Measurements from ENCODE around the gene PLSCR5. TPM values are rescaled to one million over a fixed set of nuclear protein-coding genes. Genes with fewer than 3 reads are reported as not detected.

PLSCR5 gene
- total RNA-seq, 1 experiment from 2014 or later, result not detected

- no peaks in the 10 kb centered on the region for H3K4me1 ChIP-seq
- no peak overlapping the region for H3K4me3 ChIP-seq
- no peak for DNase-seq
- no peak overlapping the region for H3K27ac ChIP-seq
- H3K27me3 ChIP-seq, result no peaks in the 10 kb centered on the region
- no peaks in the 10 kb centered on the region for H3K9me3 ChIP-seq (replicated peaks)
- H3K36me3 ChIP-seq, result no peaks in the 10 kb centered on the region
These were observed 6.9 kb upstream of the PLSCR5 start for GRCh38 chr3:146612015-146612414.

- DNase-seq, result no peak
- H3K9me3 ChIP-seq (replicated peaks), result no peaks in the 10 kb centered on the region
- no peak overlapping the region for H3K4me3 ChIP-seq
- no peak overlapping the region for H3K27ac ChIP-seq
- no peaks in the 10 kb centered on the region for H3K4me1 ChIP-seq
- no peaks in the 10 kb centered on the region for H3K36me3 ChIP-seq
- H3K27me3 ChIP-seq, result no peaks in the 10 kb centered on the region
These were observed 6.0 kb upstream of the PLSCR5 start for GRCh38 chr3:146611096-146611495.

- H3K27ac ChIP-seq, result no peak overlapping the region
- DNase-seq, result no peak
These were observed 6.6 kb downstream of the PLSCR5 start for GRCh38 chr3:146598535-146598934.

GRCh38 chr3:146594843-146595482 is 10.2 kb downstream of the PLSCR5 start:
- H3K27ac ChIP-seq, result no peak overlapping the region
- H3K4me3 ChIP-seq, result no peak overlapping the region
- H3K9me3 ChIP-seq (replicated peaks), result no peaks in the 10 kb centered on the region
- no peak for DNase-seq
- H3K36me3 ChIP-seq, result no peaks in the 10 kb centered on the region
- no peaks in the 10 kb centered on the region for H3K27me3 ChIP-seq
- H3K4me1 ChIP-seq, result peaks cover 4% of the 10 kb centered on the region

More at GRCh38 chr3:146598535-146598934, 6.6 kb downstream of the PLSCR5 start:
- no peaks in the 10 kb centered on the region for H3K9me3 ChIP-seq (replicated peaks)
- H3K4me1 ChIP-seq, result no peaks in the 10 kb centered on the region; the same call in 1 of the 2 replicates
- H3K36me3 ChIP-seq, result no peaks in the 10 kb centered on the region
- H3K27me3 ChIP-seq, result no peaks in the 10 kb centered on the region
- H3K4me3 ChIP-seq, result no peak overlapping the region

DNA sequence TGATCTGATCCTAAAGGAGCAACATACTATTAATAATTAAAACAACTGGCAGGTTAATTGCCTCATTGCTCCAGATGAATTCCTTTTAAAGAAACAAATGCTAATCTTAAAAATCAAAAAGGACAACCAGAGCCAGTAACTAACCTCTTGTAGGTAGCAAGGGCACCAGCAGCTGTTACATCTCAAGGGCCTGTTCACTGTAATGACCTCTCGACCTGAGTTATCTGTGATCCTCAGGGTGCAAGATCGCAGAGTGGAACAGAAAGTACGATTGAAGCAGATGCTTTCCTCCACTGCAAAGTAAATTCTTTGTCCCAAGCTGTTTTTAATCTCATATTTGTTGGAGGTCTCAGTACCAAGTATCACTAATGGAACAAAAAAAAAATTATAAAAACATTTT is 11.4 kb downstream of the PLSCR5 start:
- Histone ChIP-seq H3K9me3 (replicated peaks) (no peaks in the 10 kb centered on the region), H3K4me3 (no peak overlapping the region), H3K4me1 (peaks cover 4% of the 10 kb centered on the region), H3K27me3 (no peaks in the 10 kb centered on the region), H3K27ac (no peak overlapping the region), H3K36me3 (no peaks in the 10 kb centered on the region)
- DNase-seq, result peak in 1 of 2 experiments; percentile 17

GRCh38 chr3:146590521-146590920 is 14.6 kb downstream of the PLSCR5 start:
- Histone ChIP-seq H3K27ac (no peak overlapping the region), H3K4me1 (peaks cover 4% of the 10 kb centered on the region), H3K4me3 (no peak overlapping the region), H3K9me3 (replicated peaks) (no peaks in the 10 kb centered on the region), H3K36me3 (no peaks in the 10 kb centered on the region), H3K27me3 (no peaks in the 10 kb centered on the region)
- peak in 1 of 2 experiments; percentile 44 for DNase-seq

- DNase-seq, result peak; percentile 45 to 77
These were observed 15.1 kb downstream of the PLSCR5 start for GRCh38 chr3:146589899-146590508.

DNA sequence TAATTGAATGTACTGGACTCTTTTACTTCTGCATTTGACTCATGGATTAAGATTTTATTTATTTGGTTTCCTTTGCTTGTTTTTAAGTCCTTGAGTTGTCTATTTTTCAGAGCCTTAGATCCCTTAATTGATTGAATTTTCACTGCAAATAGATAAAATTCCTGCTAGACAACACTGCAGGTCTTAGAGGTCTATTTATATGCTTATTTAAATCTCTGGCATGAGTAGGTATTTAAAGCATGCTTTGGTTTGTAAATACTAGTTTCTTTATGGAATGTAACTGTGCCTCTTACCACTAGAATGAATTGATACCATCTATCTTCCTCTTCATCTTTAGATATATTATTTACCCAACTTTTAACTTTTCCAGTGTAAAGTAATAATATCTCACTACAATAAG is 20.0 kb downstream of the PLSCR5 start:
- H3K27me3 ChIP-seq, result no peaks in the 10 kb centered on the region
- DNase-seq, result no peak

More at GRCh38 chr3:146589899-146590508, 15.1 kb downstream of the PLSCR5 start:
- no peaks in the 10 kb centered on the region for H3K36me3 ChIP-seq
- no peak overlapping the region for H3K27ac ChIP-seq
- H3K9me3 ChIP-seq (replicated peaks), result no peaks in the 10 kb centered on the region
- H3K27me3 ChIP-seq, result no peaks in the 10 kb centered on the region
- peaks cover 4% of the 10 kb centered on the region for H3K4me1 ChIP-seq
- H3K4me3 ChIP-seq, result no peak overlapping the region

GRCh38 chr3:146581951-146582467 is 23.1 kb downstream of the PLSCR5 start:
- H3K27me3 ChIP-seq, result no peaks in the 10 kb centered on the region
- no peak overlapping the region for H3K27ac ChIP-seq
- H3K36me3 ChIP-seq, result no peaks in the 10 kb centered on the region
- 0 out of 2 replicates have a peak, but pooled peaks cover 2% of the 10 kb centered on the region for H3K4me1 ChIP-seq
- no peak overlapping the region for H3K4me3 ChIP-seq
- no peak for DNase-seq
- no peaks in the 10 kb centered on the region for H3K9me3 ChIP-seq (replicated peaks)

More for the DNA sequence above, 20.0 kb downstream of the PLSCR5 start:
- Histone ChIP-seq H3K4me3 (no peak overlapping the region), H3K4me1 (peaks cover 2% of the 10 kb centered on the region; the same call in 1 of the 2 replicates), H3K27ac (no peak overlapping the region), H3K36me3 (no peaks in the 10 kb centered on the region), H3K9me3 (replicated peaks) (no peaks in the 10 kb centered on the region)

DNA sequence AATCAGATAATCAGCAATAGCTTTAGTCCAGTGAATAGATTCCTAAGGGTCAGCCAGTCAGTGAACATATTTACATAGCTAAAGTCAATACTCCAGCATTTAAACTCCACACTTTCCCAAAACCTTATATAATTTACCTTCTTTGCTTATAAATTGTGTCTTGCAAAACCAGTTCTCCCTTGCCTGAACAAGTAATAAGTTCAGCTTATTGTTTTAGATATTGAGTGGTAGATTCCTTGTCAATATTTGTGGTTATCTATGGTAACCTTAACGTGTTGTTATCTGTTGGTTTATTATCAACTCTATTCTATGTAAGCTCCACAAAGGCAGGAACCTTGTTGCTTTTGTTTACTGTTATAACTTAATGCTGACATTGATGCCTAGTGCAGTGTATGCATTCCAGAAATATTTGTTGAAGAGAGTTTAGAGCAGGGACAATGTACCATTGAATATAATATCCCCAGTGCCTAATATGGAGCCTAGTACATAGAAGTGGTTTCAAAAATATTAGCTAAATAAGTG is 24.0 kb downstream of the PLSCR5 start:
- DNase-seq, result no peak

GRCh38 chr3:146577662-146578061 is 27.5 kb downstream of the PLSCR5 start:
- peak; percentile 21 to 57 for DNase-seq
- Histone ChIP-seq H3K27ac (no peak overlapping the region), H3K4me1 (0 out of 2 replicates have a peak, but pooled peaks cover 2% of the 10 kb centered on the region), H3K4me3 (no peak overlapping the region), H3K27me3 (no peaks in the 10 kb centered on the region), H3K9me3 (replicated peaks) (no peaks in the 10 kb centered on the region), H3K36me3 (no peaks in the 10 kb centered on the region)

More for the DNA sequence above, 24.0 kb downstream of the PLSCR5 start:
- Histone ChIP-seq H3K27ac (no peak overlapping the region), H3K4me3 (no peak overlapping the region), H3K9me3 (replicated peaks) (no peaks in the 10 kb centered on the region), H3K4me1 (0 out of 2 replicates have a peak, but pooled peaks cover 2% of the 10 kb centered on the region), H3K27me3 (no peaks in the 10 kb centered on the region), H3K36me3 (no peaks in the 10 kb centered on the region)

DNA sequence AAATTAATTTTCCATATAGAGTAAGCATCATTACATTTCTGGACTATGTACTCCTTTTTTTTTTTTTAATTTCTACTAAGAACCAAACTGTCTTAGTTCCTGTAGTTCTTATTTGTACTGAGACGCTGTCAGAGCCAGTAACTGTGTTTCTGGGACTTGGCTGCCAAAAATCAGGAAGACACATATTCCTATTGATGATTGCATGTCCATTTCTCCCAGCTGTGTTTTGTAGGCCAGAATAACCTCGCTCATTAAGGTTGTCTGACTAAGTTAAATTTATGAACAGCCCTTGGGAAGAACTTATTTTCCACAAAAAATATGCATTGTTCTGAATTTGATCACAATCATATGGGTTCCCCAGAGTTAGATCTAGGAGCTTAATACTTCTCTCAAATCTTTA is 29.5 kb downstream of the PLSCR5 start:
- no peak overlapping the region for H3K27ac ChIP-seq
- no peaks in the 10 kb centered on the region for H3K27me3 ChIP-seq
- DNase-seq, result no peak
- no peaks in the 10 kb centered on the region for H3K4me1 ChIP-seq
- H3K36me3 ChIP-seq, result no peaks in the 10 kb centered on the region
- no peaks in the 10 kb centered on the region for H3K9me3 ChIP-seq (replicated peaks)
- H3K4me3 ChIP-seq, result no peak overlapping the region

DNA sequence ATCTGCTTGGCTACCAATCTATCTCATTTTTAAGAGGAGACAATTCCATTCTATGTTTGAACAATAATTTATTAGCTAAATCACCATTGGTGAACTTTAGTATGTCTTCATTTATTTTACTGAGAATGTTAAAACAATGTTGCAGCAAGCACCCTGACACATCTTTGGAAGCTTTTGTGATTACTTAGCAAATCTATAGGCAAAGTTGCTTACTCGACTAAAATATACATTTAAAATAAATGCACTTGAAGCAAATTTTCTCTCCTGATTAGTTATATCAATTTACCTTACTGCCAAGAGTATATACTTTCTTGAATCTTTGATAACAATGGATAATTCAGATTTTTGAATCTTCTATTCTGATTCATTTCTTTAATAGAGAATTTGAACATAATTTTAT is 31.0 kb downstream of the PLSCR5 start:
- no peak overlapping the region for H3K27ac ChIP-seq
- H3K4me3 ChIP-seq, result no peak overlapping the region
- DNase-seq, result no peak
- H3K4me1 ChIP-seq, result peaks cover 14% of the 10 kb centered on the region
- H3K27me3 ChIP-seq, result no peaks in the 10 kb centered on the region
- H3K36me3 ChIP-seq, result no peaks in the 10 kb centered on the region
- H3K9me3 ChIP-seq (replicated peaks), result no peaks in the 10 kb centered on the region

- 0 out of 2 replicates have a peak, but pooled peaks cover 3% of the 10 kb centered on the region for H3K9me3 ChIP-seq (replicated peaks)
- no peaks in the 10 kb centered on the region for H3K27me3 ChIP-seq
- H3K4me1 ChIP-seq, result peaks cover 17% of the 10 kb centered on the region
- no peak overlapping the region for H3K4me3 ChIP-seq
- peak overlapping the region; percentile 35 for H3K27ac ChIP-seq
- H3K36me3 ChIP-seq, result no peaks in the 10 kb centered on the region
- DNase-seq, result peak; percentile 7 to 49
These were observed 35.8 kb downstream of the PLSCR5 start for GRCh38 chr3:146569314-146569713.

GRCh38 chr3:146566138-146566537 is 39.0 kb downstream of the PLSCR5 start:
- peaks cover 27% of the 10 kb centered on the region for H3K4me1 ChIP-seq
- DNase-seq, result no peak
- 0 out of 2 replicates have a peak, but pooled peaks cover 3% of the 10 kb centered on the region for H3K9me3 ChIP-seq (replicated peaks)
- H3K27ac ChIP-seq, result no peak overlapping the region
- no peaks in the 10 kb centered on the region for H3K36me3 ChIP-seq
- H3K4me3 ChIP-seq, result no peak overlapping the region
- H3K27me3 ChIP-seq, result no peaks in the 10 kb centered on the region
